HG02610 (cell line): ENCODE measurements around the gene NPC1.

Source experiments
- ATAC-seq: cut with Tn5 transposase; IDR thresholded peaks from one replicate; pipeline ENCODE4 v1.9.1; 2021; ENCODE audit warnings: mild to moderate bottlenecking, moderate library complexity; ENCODE audit not compliant: unreplicated experiment

Gene NPC1

GRCh38 chr18:23609390-23610023, 23.2 kb upstream of the NPC1 start:
- no peak for ATAC-seq

- ATAC-seq: no peak
Measured at GRCh38 chr18:23608211-23608610, 21.9 kb upstream of the NPC1 start.

- ATAC-seq: no peak
Measured at GRCh38 chr18:23605941-23606340, 19.6 kb upstream of the NPC1 start.

- no peak for ATAC-seq
Measured at GRCh38 chr18:23599809-23600208, 13.5 kb upstream of the NPC1 start.

GRCh38 chr18:23596183-23596582, 9.9 kb upstream of the NPC1 start:
- no peak for ATAC-seq

- no peak for ATAC-seq
Measured at GRCh38 chr18:23595591-23595990, 9.3 kb upstream of the NPC1 start.

- no peak for ATAC-seq
Measured at GRCh38 chr18:23593720-23594119, 7.4 kb upstream of the NPC1 start.

- no peak for ATAC-seq
Measured at GRCh38 chr18:23592911-23593310, 6.6 kb upstream of the NPC1 start.

GRCh38 chr18:23591011-23591410, 4.7 kb upstream of the NPC1 start:
- ATAC-seq: no peak

GRCh38 chr18:23588836-23589560, 2.7 kb upstream of the NPC1 start:
- ATAC-seq: no peak

- ATAC-seq: no peak
Measured at GRCh38 chr18:23587220-23587642, 925 bp upstream of the NPC1 start.

- ATAC-seq: no peak
Measured at GRCh38 chr18:23585897-23586248, 433 bp downstream of the NPC1 start.

GRCh38 chr18:23585007-23585871, 1.1 kb downstream of the NPC1 start:
- no peak for ATAC-seq

- no peak for ATAC-seq
Measured at GRCh38 chr18:23584019-23584983, 2.0 kb downstream of the NPC1 start.

GRCh38 chr18:23583071-23583865, 3.0 kb downstream of the NPC1 start:
- no peak for ATAC-seq

- ATAC-seq: no peak
Measured at GRCh38 chr18:23580677-23581367, 5.5 kb downstream of the NPC1 start.

- no peak for ATAC-seq
Measured at GRCh38 chr18:23578891-23579653, 7.2 kb downstream of the NPC1 start.

GRCh38 chr18:23578067-23578701, 8.1 kb downstream of the NPC1 start:
- no peak for ATAC-seq
